Neural progenitor cell (in vitro differentiated cells): ENCODE results near the gene PCNX2. TPM values are rescaled to one million over a fixed set of nuclear protein-coding genes. Genes with fewer than 3 reads are reported as not detected.

Source experiments
- DNase-seq: peaks from one replicate; pipeline ENCODE4 v3.0.0-alpha.2; 2016; ENCODE audit warnings: low spot score
- H2AFZ ChIP-seq: fragments of 200-600 bp; sonication (generic); replicated peaks from 2 replicates; pipeline ENCODE4 v1.6.1; 2016; ENCODE audit warnings: antibody characterized with exemption
- H3F3A ChIP-seq: fragments of 200-600 bp; sonication (generic); 2 replicates; pipeline ENCODE4 v1.6.1; 2016; ENCODE audit warnings: antibody characterized with exemption, low read depth
- H3K27ac ChIP-seq: fragments of 200-600 bp; sonication (generic); 2 replicates; pipeline ENCODE4 v1.5.1; 2016; ENCODE audit warnings: mild to moderate bottlenecking
- H3K27me3 ChIP-seq: fragments of 200-600 bp; sonication (generic); 2 replicates; pipeline ENCODE4 v1.6.1; 2016; ENCODE audit warnings: mild to moderate bottlenecking, moderate library complexity
- H3K36me3 ChIP-seq: fragments of 200-600 bp; sonication (generic); 2 replicates; pipeline ENCODE4 v1.5.1; 2016
- H3K4me1 ChIP-seq: fragments of 200-600 bp; sonication (generic); 2 replicates; pipeline ENCODE4 v1.6.1; 2016; ENCODE audit warnings: mixed run types
- H3K4me2 ChIP-seq: fragments of 200-600 bp; sonication (generic); 2 replicates; pipeline ENCODE4 v1.6.1; 2016
- H3K4me3 ChIP-seq: fragments of 200-600 bp; sonication (generic); 2 replicates; pipeline ENCODE4 v1.5.1; 2016
- H3K79me2 ChIP-seq: fragments of 200-600 bp; sonication (generic); 2 replicates; pipeline ENCODE4 v1.6.1; 2016; ENCODE audit warnings: low read depth
- H3K9ac ChIP-seq: fragments of 200-600 bp; sonication (generic); 2 replicates; pipeline ENCODE4 v1.6.1; 2016
- H3K9me3 ChIP-seq: fragments of 200-600 bp; sonication (generic); 2 replicates; pipeline ENCODE4 v1.5.1; 2016; ENCODE audit warnings: low read depth
- H4K20me1 ChIP-seq: fragments of 200-600 bp; sonication (generic); 2 replicates; pipeline ENCODE4 v1.6.1; 2016; ENCODE audit warnings: low read depth
- H3K27ac Mint-ChIP-seq: 3 replicates; pipeline ENCODE4 v1.8.0; 2021; ENCODE audit warnings: mixed read lengths
- H3K27me3 Mint-ChIP-seq: 2 replicates; pipeline ENCODE4 v1.8.0; 2022; ENCODE audit warnings: low read depth, mild to moderate bottlenecking, inconsistent platforms, moderate library complexity, mixed read lengths; ENCODE audit not compliant: insufficient read depth
- H3K36me3 Mint-ChIP-seq: 3 replicates; pipeline ENCODE4 v1.8.0; 2021; ENCODE audit warnings: mixed read lengths
- H3K4me1 Mint-ChIP-seq: 3 replicates; pipeline ENCODE4 v1.8.0; 2021; ENCODE audit warnings: mixed read lengths
- H3K4me3 Mint-ChIP-seq: 3 replicates; pipeline ENCODE4 v1.8.0; 2021; ENCODE audit warnings: mild to moderate bottlenecking, moderate library complexity, mixed read lengths
- H3K9me3 Mint-ChIP-seq: 3 replicates; pipeline ENCODE4 v1.8.0; 2020; ENCODE audit warnings: mixed read lengths
- EZH2 ChIP-seq: fragments of 200-600 bp; sonication (generic); IDR thresholded peaks from 2 replicates; pipeline ENCODE4 v1.6.1; 2017; ENCODE audit warnings: antibody characterized with exemption, mild to moderate bottlenecking, moderate library complexity
- EZH2phosphoT487 ChIP-seq: fragments of 200-600 bp; sonication (generic); IDR thresholded peaks from 2 replicates; pipeline ENCODE4 v1.6.1; 2017; ENCODE audit warnings: antibody characterized with exemption
- total RNA-seq: library from RNA; depleted of rRNA; stranded (reverse); fragments of >200 nt; gene quantifications from 2 replicates; pipeline ENCODE4 v1.2.3, GENCODE V29; 2015; ENCODE audit warnings: low replicate concordance
- TF ChIP-seq, protein P1 (sequence below): fragments of 200-600 bp; sonication (generic); IDR thresholded peaks from 2 replicates; pipeline ENCODE4 v1.5.1; 2017; ENCODE audit warnings: antibody characterized with exemption, mild to moderate bottlenecking

Gene PCNX2
- total RNA-seq, 1 donor from 2014 or later = 30.8 TPM

DNA sequence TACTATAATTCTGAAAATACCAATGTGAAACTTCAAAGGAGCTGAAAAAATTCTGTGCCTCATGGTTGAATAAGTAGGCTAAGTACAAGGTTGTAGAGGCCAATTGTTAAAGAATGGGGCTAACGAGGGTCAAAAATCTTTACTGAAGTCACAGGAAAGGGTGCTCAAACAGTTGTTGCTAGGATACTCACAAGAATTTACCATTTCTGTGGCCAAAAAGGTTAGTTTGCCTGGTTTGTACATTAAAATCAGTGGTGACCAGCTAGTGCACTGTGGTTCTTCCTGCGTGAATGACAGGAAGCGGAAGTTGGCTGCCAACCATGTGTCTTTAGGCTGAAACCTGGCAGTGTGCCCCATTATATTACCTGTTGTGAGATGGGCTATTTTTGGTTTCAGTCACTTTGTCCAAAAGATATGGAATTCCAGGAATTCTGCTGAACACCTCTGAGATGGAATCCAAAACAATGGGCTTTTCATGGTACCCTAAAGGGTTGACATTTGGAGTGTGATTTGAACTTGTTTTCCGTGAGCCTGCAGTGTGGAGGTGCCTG lies 45.5 kb upstream of the PCNX2 start:
- no peak for DNase-seq
- H3K36me3 ChIP-seq = no peaks in the 10 kb centered on the region
- TF ChIP-seq EZH2 (no peak), EZH2phosphoT487 (no peak)
- TF ChIP-seq, protein P1, sequence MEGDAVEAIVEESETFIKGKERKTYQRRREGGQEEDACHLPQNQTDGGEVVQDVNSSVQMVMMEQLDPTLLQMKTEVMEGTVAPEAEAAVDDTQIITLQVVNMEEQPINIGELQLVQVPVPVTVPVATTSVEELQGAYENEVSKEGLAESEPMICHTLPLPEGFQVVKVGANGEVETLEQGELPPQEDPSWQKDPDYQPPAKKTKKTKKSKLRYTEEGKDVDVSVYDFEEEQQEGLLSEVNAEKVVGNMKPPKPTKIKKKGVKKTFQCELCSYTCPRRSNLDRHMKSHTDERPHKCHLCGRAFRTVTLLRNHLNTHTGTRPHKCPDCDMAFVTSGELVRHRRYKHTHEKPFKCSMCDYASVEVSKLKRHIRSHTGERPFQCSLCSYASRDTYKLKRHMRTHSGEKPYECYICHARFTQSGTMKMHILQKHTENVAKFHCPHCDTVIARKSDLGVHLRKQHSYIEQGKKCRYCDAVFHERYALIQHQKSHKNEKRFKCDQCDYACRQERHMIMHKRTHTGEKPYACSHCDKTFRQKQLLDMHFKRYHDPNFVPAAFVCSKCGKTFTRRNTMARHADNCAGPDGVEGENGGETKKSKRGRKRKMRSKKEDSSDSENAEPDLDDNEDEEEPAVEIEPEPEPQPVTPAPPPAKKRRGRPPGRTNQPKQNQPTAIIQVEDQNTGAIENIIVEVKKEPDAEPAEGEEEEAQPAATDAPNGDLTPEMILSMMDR = no peak
- no peaks in the 10 kb centered on the region for H3K9me3 ChIP-seq
- H2AFZ ChIP-seq = no peak overlapping the region
- peaks cover 5% of the 10 kb centered on the region for H3K4me1 ChIP-seq
- no peaks in the 10 kb centered on the region for H3K79me2 ChIP-seq
- Mint-ChIP-seq H3K36me3 (no peaks in the 10 kb centered on the region), H3K27me3 (peaks cover 2% of the 10 kb centered on the region), H3K4me1 (peaks cover 34% of the 10 kb centered on the region), H3K4me3 (no peak overlapping the region), H3K9me3 (peaks cover 5% of the 10 kb centered on the region), H3K27ac (no peak overlapping the region)
- H4K20me1 ChIP-seq = no peaks in the 10 kb centered on the region
- H3K9ac ChIP-seq = no peak overlapping the region
- no peak overlapping the region for H3K27ac ChIP-seq
- no peak overlapping the region for H3K4me3 ChIP-seq
- H3F3A ChIP-seq = no peaks in the 10 kb centered on the region
- no peaks in the 10 kb centered on the region for H3K27me3 ChIP-seq
- no peak overlapping the region for H3K4me2 ChIP-seq

DNA sequence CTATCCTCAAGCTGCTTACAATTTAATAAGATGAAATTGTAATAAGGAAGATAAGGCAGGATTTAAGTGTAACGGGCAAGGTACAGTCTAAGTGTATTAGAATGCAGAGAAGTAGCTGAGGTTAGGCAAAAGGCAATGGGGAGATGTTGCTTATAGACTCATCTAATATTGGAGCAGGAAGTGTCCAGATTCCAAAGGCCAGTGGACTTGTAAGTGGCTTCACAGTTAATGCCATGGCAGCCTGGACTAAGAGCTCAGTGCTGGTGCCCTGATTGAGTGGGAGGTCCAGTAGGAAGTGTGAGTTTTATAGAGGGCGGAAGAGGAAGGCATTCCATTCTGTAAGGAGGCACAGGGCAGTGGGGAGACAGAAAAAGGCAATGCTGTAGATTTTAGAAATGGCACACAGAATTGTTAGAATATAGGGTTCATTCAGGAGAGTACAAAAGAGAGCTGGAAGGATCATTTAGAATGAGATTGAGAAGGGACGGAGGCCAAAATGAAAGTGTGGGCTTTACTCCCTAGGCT lies 44.6 kb upstream of the PCNX2 start:
- no peak overlapping the region for H3K4me3 ChIP-seq
- peaks cover 2% of the 10 kb centered on the region for H3K27me3 Mint-ChIP-seq
- H3K9ac ChIP-seq = no peak overlapping the region
- no peak for DNase-seq
- H3K27ac ChIP-seq = no peak overlapping the region
- H3K36me3 Mint-ChIP-seq = no peaks in the 10 kb centered on the region
- no peaks in the 10 kb centered on the region for H3K79me2 ChIP-seq
- no peak overlapping the region for H3K27ac Mint-ChIP-seq
- peaks cover 5% of the 10 kb centered on the region for H3K4me1 ChIP-seq
- H3K4me1 Mint-ChIP-seq = peaks cover 34% of the 10 kb centered on the region
- TF ChIP-seq, protein P1 = no peak
- no peak for TF ChIP-seq EZH2phosphoT487
- TF ChIP-seq EZH2 = no peak
- H3K27me3 ChIP-seq = no peaks in the 10 kb centered on the region
- H3K9me3 ChIP-seq = no peaks in the 10 kb centered on the region
- H3K4me2 ChIP-seq = no peak overlapping the region
- H4K20me1 ChIP-seq = no peaks in the 10 kb centered on the region
- H3K36me3 ChIP-seq = no peaks in the 10 kb centered on the region
- no peak overlapping the region for H3K4me3 Mint-ChIP-seq
- peaks cover 5% of the 10 kb centered on the region for H3K9me3 Mint-ChIP-seq
- no peaks in the 10 kb centered on the region for H3F3A ChIP-seq
- no peak overlapping the region for H2AFZ ChIP-seq

DNA sequence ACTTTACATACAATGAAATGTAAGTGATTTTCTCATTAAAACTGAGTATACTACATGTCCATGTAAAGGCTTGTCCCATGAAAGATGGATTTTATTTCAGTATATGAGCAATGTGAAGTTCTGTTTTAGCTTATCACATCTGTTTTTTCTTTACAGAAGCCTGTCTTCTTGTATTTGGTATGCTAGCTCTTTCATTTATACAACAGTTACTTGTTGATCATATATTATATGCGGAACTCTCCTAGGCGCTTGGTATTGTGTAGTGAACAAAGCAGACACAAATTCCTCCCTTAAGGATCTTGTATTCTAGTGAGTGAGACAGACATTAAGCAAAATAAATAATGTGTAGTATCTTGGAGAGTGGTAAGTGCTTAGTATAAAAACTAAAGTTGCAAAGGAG lies 42.6 kb upstream of the PCNX2 start:
- Mint-ChIP-seq H3K27me3 (peaks cover 2% of the 10 kb centered on the region), H3K27ac (no peak overlapping the region)

More for the DNA sequence above, 42.6 kb upstream of the PCNX2 start:
- Mint-ChIP-seq H3K4me3 (no peak overlapping the region), H3K9me3 (no peaks in the 10 kb centered on the region), H3K36me3 (no peaks in the 10 kb centered on the region), H3K4me1 (peaks cover 34% of the 10 kb centered on the region)
- Histone ChIP-seq H3K9ac (no peak overlapping the region), H3K27me3 (no peaks in the 10 kb centered on the region), H3K4me2 (no peak overlapping the region), H3K79me2 (no peaks in the 10 kb centered on the region), H4K20me1 (no peaks in the 10 kb centered on the region), H3K4me3 (no peak overlapping the region), H3K27ac (no peak overlapping the region), H3K36me3 (no peaks in the 10 kb centered on the region), H3K9me3 (no peaks in the 10 kb centered on the region), H3F3A (no peaks in the 10 kb centered on the region), H2AFZ (no peak overlapping the region), H3K4me1 (peaks cover 5% of the 10 kb centered on the region)
- no peak for DNase-seq
- TF ChIP-seq, protein P1 = no peak
- TF ChIP-seq EZH2 = no peak
